Measurements from ENCODE around the gene ADAM10. TPM values are rescaled to one million over a fixed set of nuclear protein-coding genes. Genes with fewer than 3 reads are reported as not detected.

Gene ADAM10
- total RNA-seq, 2 experiments from 2014 or later = 141 to 151 TPM

DNA sequence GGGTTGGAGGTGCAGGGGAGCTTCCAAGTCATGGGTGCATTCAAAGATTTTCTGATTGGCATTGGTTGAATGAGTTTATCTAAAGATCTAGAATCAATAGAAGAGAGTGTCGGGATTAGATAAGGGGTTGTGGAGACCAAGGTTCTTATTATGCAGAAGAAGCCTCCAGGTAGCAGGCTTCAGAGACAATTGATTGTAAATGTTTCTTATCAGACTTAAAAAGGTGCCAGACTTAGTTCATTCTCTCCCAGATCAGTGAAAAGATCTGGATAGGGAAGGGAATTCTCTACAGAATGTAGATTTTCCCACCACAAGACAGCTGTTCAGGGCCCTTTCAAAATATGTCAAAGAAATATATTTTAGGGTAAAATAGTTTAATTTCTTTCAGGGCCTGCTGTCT, 188.2 kb downstream of the ADAM10 start:
- DNase-seq = no peak
- H3K27me3 Mint-ChIP-seq = peaks cover 7% of the 10 kb centered on the region
- no peak overlapping the region for H3K4me3 Mint-ChIP-seq
- H3K36me3 Mint-ChIP-seq = peaks cover 2% of the 10 kb centered on the region
- ATAC-seq = no peak
- no peaks in the 10 kb centered on the region for H3K4me1 Mint-ChIP-seq
- H3K27ac Mint-ChIP-seq = no peak overlapping the region
- CTCF ChIA-PET = no interaction called here
- H3K9me3 Mint-ChIP-seq (ENCODE audit: low read depth) = no peaks in the 10 kb centered on the region

DNA sequence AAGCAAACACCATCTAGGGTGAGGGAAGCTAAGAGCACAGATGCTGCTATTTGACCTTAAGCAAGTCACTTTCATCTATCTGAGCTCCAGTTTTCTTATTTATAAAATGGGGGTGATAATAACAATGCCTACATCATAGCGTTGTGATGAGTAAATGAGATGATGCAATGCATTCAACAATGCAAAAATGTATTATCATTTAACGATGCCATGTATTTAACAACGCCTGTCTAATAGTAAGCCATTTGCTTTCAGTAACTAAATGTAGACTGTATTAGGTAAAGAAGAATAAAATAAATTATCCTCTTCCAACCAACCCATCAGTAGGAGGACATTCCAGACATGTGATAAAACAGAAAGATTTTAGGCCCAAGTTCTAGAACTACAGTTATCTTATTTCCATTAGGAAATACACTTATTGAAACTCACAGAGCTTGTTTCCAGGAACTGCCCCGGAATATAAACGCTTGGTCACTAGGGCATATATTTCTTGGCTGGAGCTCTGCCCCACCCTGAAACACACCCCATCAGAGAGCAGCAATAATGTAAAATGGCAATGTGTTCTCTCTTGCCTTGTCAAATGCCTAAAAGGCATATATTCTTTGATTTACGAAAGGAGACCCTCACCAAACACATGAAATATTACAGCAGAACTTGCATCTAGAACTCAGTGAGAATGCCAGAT, 189.5 kb downstream of the ADAM10 start:
- no peaks in the 10 kb centered on the region for H3K9me3 Mint-ChIP-seq (ENCODE audit: low read depth)
- peaks cover 13% of the 10 kb centered on the region for H3K27me3 Mint-ChIP-seq
- no peak for ATAC-seq
- no peak for DNase-seq
- CTCF ChIA-PET = no interaction called here
- H3K4me1 Mint-ChIP-seq = no peaks in the 10 kb centered on the region
- no peak overlapping the region for H3K4me3 Mint-ChIP-seq
- peaks cover 2% of the 10 kb centered on the region for H3K36me3 Mint-ChIP-seq
- H3K27ac Mint-ChIP-seq = no peak overlapping the region

DNA sequence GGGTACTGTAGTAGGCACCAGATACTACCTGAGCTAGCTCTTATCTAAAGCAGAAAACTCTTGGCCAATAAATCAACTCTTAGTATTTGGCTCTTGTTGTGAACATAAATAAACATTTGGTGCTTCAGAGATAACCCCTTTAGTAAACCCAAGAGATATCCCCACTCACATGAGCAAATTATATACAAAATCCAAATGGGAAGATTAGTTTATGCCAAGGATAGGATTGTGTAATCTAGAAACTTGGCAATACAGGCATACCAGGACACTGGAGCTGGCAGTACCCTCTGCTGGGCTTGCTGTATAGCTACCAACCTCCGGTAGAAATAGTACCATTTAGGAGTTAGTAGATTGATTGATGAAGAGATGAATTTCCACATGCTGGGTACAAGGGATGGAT, 190.7 kb downstream of the ADAM10 start:
- H3K4me1 Mint-ChIP-seq = peaks cover under 1% of the 10 kb centered on the region
- CTCF ChIA-PET = interaction anchor here (0.7 to 1.2 kb wide), 3 partner anchors 10 to 152 kb away, joined by 3 to 4 read pairs (median 3); no protein-coding TSS in a partner anchor
- H3K27me3 Mint-ChIP-seq = peaks cover 18% of the 10 kb centered on the region
- H3K27ac Mint-ChIP-seq = no peak overlapping the region
- ATAC-seq (no peak), DNase-seq (no peak)
- no peak overlapping the region for H3K4me3 Mint-ChIP-seq
- H3K9me3 Mint-ChIP-seq (ENCODE audit: low read depth) = no peaks in the 10 kb centered on the region
- H3K36me3 Mint-ChIP-seq = peaks cover 2% of the 10 kb centered on the region

GRCh38 chr15:58556541-58556940, 193.0 kb downstream of the ADAM10 start:
- no peak for ATAC-seq
- Mint-ChIP-seq H3K36me3 (peaks cover 3% of the 10 kb centered on the region), H3K4me1 (peaks cover 8% of the 10 kb centered on the region), H3K4me3 (no peak overlapping the region), H3K9me3 (ENCODE audit: low read depth) (no peaks in the 10 kb centered on the region), H3K27ac (no peak overlapping the region), H3K27me3 (peaks cover 20% of the 10 kb centered on the region)
- DNase-seq = no peak
- CTCF ChIA-PET = interaction anchor here (1.2 kb wide), 1 partner anchor 18 kb away, joined by 4 read pairs; no protein-coding TSS in a partner anchor

DNA sequence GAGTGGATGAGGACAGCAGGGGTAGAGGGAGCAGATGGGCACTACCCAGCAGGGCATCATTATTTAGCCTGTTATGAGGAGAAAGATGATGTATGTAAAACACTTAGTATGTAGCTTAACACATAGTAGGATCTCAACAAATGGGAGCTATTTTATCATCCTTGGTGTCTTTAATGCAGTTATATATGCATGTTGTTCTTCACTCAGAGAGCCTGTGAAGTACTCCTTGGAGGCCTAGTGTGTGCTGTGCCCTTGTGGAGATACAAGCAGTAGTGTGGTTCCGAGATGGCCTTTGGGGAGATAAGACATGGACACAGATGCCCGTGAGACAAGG, 193.5 kb downstream of the ADAM10 start:
- DNase-seq (no peak), ATAC-seq (no peak)
- no peaks in the 10 kb centered on the region for H3K9me3 Mint-ChIP-seq (ENCODE audit: low read depth)
- CTCF ChIA-PET = interaction anchor here (1.2 kb wide), 1 partner anchor 19 kb away, joined by 4 read pairs; no protein-coding TSS in a partner anchor
- H3K4me1 Mint-ChIP-seq = peaks cover 13% of the 10 kb centered on the region
- no peak overlapping the region for H3K4me3 Mint-ChIP-seq
- no peak overlapping the region for H3K27ac Mint-ChIP-seq
- H3K27me3 Mint-ChIP-seq = peaks cover 16% of the 10 kb centered on the region
- H3K36me3 Mint-ChIP-seq = peaks cover 3% of the 10 kb centered on the region

GRCh38 chr15:58555162-58556027, 194.1 kb downstream of the ADAM10 start:
- H3K27me3 Mint-ChIP-seq = peaks cover 16% of the 10 kb centered on the region
- peaks cover 18% of the 10 kb centered on the region for H3K4me1 Mint-ChIP-seq
- peaks cover 1% of the 10 kb centered on the region for H3K36me3 Mint-ChIP-seq
- no peak overlapping the region for H3K27ac Mint-ChIP-seq
- H3K9me3 Mint-ChIP-seq (ENCODE audit: low read depth) = no peaks in the 10 kb centered on the region
- ATAC-seq = no peak
- DNase-seq = no peak
- H3K4me3 Mint-ChIP-seq = no peak overlapping the region
- CTCF ChIA-PET = no interaction called here

DNA sequence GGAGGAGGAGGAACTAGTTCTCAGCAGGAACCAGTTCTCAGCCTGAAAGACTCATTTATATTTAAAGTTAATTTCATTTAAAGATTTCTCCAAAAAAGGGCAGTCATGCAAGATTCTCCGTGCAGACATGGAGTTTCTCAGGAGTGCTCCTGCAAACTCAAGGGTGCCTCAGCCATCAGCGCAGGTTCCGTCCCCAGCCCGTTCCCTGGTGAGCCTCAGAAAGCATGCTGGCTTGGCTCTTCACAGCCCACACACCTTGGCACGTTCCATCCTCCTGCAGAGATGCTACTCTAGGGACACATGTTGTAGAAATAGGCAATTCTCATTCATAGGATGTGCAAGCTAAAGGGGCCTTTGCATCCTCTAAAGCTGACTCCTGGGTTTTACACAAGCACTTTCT, 194.7 kb downstream of the ADAM10 start:
- no peak overlapping the region for H3K27ac Mint-ChIP-seq
- peaks cover 22% of the 10 kb centered on the region for H3K4me1 Mint-ChIP-seq
- ATAC-seq (no peak), DNase-seq (no peak)
- peaks cover 1% of the 10 kb centered on the region for H3K36me3 Mint-ChIP-seq
- H3K9me3 Mint-ChIP-seq (ENCODE audit: low read depth) = no peaks in the 10 kb centered on the region
- CTCF ChIA-PET = no interaction called here
- no peak overlapping the region for H3K4me3 Mint-ChIP-seq
- H3K27me3 Mint-ChIP-seq = peaks cover 16% of the 10 kb centered on the region

GRCh38 chr15:58553365-58553918, 196.1 kb downstream of the ADAM10 start:
- no peak for ATAC-seq
- peaks cover 16% of the 10 kb centered on the region for H3K27me3 Mint-ChIP-seq
- no peak overlapping the region for H3K27ac Mint-ChIP-seq
- peak; percentile 31 for DNase-seq
- peaks cover 22% of the 10 kb centered on the region for H3K4me1 Mint-ChIP-seq
- H3K9me3 Mint-ChIP-seq (ENCODE audit: low read depth) = no peaks in the 10 kb centered on the region
- H3K36me3 Mint-ChIP-seq = peaks cover 1% of the 10 kb centered on the region
- CTCF ChIA-PET = no interaction called here
- H3K4me3 Mint-ChIP-seq = no peak overlapping the region

DNA sequence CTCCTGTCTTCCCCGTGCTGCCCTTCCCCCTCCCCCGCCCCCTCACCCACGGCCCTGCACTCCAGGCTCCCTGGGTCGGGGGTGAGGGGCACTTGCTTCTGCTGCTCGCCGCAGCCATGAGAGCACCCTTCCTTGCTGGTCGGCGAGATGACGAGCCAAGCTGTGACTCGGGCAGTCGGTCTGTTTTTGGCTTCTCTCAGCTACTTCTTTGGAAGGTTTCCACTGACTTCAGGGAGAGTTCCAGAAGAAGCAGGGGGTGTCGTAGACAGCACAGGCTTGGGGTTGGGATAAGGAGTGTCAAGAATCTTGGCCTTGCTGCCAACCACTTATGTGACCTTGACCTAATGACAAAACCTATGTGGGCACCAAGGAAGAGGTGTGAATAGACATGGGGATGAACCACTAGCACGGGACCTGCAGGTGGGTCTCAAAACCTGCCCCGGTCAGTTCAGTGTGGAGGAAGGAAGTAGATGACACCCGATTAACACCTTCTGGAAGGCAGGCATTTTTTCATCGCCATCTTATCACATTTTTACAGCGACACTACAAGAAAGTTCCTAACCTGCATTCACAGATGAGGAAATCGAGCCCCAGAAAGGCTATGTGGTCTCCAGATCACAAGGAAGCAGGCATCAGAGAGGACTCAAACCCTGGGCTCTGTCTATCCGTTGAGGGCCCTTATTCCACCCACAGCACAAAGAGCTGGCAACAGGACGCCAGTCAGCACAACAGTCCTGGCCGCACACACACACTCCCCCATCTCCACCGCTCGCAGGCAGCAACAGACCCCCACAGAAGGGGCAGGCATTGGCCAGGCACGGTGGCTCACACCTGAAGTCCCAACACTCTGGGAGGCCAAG, 196.8 kb downstream of the ADAM10 start:
- CTCF ChIA-PET = no interaction called here
- peaks cover 16% of the 10 kb centered on the region for H3K27me3 Mint-ChIP-seq
- peaks cover 1% of the 10 kb centered on the region for H3K36me3 Mint-ChIP-seq
- H3K4me3 Mint-ChIP-seq = no peak overlapping the region
- peaks cover 22% of the 10 kb centered on the region for H3K4me1 Mint-ChIP-seq
- no peak overlapping the region for H3K27ac Mint-ChIP-seq
- no peak for DNase-seq
- no peaks in the 10 kb centered on the region for H3K9me3 Mint-ChIP-seq (ENCODE audit: low read depth)
- no peak for ATAC-seq

DNA sequence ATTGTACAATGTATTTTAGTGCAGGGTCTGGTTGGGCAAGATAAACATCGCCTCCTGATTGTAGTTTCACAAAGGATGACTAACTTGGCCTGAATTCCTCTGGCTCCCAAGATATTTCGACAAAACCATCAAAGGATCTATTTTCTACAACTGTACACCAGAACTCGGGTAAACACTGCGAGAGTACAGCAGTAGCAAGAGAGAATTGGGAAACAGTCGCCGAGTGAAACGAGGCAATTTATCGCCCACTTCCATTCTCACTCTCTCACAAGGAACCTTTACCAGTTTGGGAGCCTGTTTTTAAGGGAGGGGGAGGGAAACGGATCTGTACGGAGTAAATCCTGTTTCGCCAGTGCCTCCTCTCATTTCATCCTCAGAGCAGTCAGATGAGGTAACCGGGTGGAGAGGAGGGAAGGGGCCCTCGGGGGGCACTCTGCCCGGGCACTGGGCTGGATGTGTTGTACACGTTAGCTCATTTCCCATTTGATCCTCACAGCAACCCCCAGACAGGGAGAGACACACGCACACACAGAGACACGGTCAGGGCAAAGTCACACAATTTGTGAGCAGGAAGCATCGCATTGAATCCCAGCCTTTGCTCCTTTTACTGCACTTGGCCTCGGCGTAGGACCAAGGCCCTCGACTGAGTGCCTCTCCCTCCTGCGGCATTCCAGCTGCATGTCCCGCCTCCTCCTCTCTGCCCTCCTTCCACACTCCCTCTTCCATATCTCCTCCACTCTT, 197.6 kb downstream of the ADAM10 start:
- H3K9me3 Mint-ChIP-seq (ENCODE audit: low read depth) = no peaks in the 10 kb centered on the region
- CTCF ChIA-PET = no interaction called here
- ATAC-seq = no peak
- H3K36me3 Mint-ChIP-seq = peaks cover 1% of the 10 kb centered on the region
- no peak overlapping the region for H3K4me3 Mint-ChIP-seq
- no peak for DNase-seq
- H3K4me1 Mint-ChIP-seq = peaks cover 24% of the 10 kb centered on the region
- H3K27me3 Mint-ChIP-seq = peaks cover 16% of the 10 kb centered on the region
- H3K27ac Mint-ChIP-seq = peak overlapping the region; percentile 42

DNA sequence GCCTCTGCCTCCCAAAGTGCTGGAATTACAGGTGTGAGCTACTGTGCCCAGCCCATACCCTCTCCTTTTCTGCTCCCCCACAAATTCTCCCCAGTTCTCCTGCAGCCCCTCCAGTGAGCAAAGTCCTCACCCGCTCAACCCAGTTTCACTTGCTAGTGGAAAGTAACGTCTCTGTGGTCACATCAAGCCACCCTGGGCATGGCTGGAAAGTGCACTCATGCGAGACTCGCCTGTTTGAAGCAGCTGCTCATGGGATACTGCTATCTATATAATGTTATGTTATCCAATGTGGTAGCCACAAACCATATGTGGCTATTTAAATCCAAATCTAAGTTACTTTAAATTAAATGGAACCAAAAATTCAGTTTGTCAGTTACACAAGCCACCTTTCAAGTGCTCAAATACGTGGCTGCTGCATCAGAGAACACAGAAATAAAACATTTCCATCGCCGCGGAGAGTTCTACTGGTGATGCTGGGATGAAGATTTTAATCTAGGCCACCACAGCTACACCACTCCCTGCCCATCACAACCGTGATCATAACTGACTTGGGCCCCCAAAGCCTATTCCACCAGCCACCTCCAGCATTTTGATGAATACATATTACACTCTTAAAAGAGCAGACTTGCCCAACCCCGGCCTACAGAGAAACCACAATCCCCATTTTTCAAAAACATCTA, 198.3 kb downstream of the ADAM10 start:
- ATAC-seq = peak; percentile 61
- peak; percentile 53 for DNase-seq
- peak overlapping the region; percentile 41 for H3K27ac Mint-ChIP-seq
- peaks cover 12% of the 10 kb centered on the region for H3K27me3 Mint-ChIP-seq
- H3K36me3 Mint-ChIP-seq = peaks cover 8% of the 10 kb centered on the region
- H3K9me3 Mint-ChIP-seq (ENCODE audit: low read depth) = peaks cover 2% of the 10 kb centered on the region
- H3K4me1 Mint-ChIP-seq = peaks cover 31% of the 10 kb centered on the region
- CTCF ChIA-PET = interaction anchor here (0.7 kb wide), 1 partner anchor 99 kb away, joined by 3 read pairs; no protein-coding TSS in a partner anchor
- H3K4me3 Mint-ChIP-seq = no peak overlapping the region

DNA sequence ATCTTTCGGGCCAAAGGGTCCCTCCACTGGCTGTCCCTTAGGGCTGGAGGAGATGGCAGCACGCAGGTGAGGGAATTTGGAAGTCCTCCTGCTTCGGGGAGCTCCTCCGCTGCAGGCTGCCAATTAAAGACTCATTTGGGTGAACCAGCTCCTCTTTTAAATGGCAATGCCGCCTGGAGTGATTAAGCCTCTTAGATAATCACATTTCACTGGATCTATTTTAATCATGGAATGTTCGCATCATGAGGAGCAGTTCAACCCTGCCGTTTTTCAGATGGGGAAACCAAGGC, 199.8 kb downstream of the ADAM10 start:
- H3K36me3 Mint-ChIP-seq = peaks cover 11% of the 10 kb centered on the region
- H3K27me3 Mint-ChIP-seq = peaks cover 3% of the 10 kb centered on the region
- no peak overlapping the region for H3K27ac Mint-ChIP-seq
- H3K4me1 Mint-ChIP-seq = peaks cover 46% of the 10 kb centered on the region
- H3K9me3 Mint-ChIP-seq (ENCODE audit: low read depth) = peaks cover 2% of the 10 kb centered on the region
- ATAC-seq (no peak), DNase-seq (no peak)
- CTCF ChIA-PET = interaction anchor here (0.9 kb wide), 2 partner anchors 92 to 240 kb away, joined by 3 to 4 read pairs; no protein-coding TSS in a partner anchor
- no peak overlapping the region for H3K4me3 Mint-ChIP-seq

Measured in activated CD8-positive, alpha-beta memory T cell treated with anti-CD3 and anti-CD28 coated beads, Interleukin-2, amount 10 ng/mL, durations not matched to agents 7 days and 5 days (primary cell).